ENCODE results near the gene SNX25. TPM values are rescaled to one million over a fixed set of nuclear protein-coding genes. Genes with fewer than 3 reads are reported as not detected.

The SNX25 gene
- total RNA-seq, 4 donors from 2014 or later = 12.4 to 92.4 (median 17.8) TPM

DNA sequence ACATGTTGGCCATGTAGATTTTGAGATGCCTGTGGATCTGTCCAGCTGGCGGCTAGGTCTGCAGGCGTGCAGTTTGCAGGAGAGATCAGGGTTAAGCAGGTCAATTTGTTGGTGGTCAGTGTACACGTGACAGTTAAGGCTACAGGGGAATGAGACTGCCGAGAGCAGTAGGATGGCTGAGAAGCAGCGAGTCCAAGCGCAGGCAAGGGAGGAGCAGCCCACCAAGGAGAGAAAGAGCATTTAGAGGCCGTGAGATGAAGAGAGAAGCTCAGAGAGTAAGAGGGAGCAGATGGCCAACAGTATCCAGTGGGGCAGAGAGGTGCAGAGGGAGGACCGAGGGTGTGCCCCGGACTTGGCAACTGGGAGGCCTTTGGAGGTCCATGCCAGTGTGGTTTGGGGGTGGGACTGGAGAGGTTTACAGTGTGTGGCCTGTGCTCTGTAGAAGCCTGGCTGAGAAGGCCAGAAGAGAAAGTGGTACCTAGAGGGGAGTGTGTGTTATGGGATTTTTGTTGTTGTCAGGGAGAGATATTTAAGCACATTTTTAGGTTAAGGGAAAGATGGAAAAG lies 18.4 kb downstream of the SNX25 start:
- no peak for DNase-seq
- H3K27ac ChIP-seq = no peak overlapping the region
- H3K4me3 ChIP-seq = no peak overlapping the region
- no peaks in the 10 kb centered on the region for H3K36me3 ChIP-seq
- H3K27me3 ChIP-seq = no peaks in the 10 kb centered on the region
- peaks cover 0 to 25% (median 0%) of the 10 kb centered on the region in 4 donors for H3K4me1 ChIP-seq
- TF ChIP-seq POLR2A (IDR thresholded peaks at IDR 0.05) = no peak
- TF ChIP-seq, protein P1, sequence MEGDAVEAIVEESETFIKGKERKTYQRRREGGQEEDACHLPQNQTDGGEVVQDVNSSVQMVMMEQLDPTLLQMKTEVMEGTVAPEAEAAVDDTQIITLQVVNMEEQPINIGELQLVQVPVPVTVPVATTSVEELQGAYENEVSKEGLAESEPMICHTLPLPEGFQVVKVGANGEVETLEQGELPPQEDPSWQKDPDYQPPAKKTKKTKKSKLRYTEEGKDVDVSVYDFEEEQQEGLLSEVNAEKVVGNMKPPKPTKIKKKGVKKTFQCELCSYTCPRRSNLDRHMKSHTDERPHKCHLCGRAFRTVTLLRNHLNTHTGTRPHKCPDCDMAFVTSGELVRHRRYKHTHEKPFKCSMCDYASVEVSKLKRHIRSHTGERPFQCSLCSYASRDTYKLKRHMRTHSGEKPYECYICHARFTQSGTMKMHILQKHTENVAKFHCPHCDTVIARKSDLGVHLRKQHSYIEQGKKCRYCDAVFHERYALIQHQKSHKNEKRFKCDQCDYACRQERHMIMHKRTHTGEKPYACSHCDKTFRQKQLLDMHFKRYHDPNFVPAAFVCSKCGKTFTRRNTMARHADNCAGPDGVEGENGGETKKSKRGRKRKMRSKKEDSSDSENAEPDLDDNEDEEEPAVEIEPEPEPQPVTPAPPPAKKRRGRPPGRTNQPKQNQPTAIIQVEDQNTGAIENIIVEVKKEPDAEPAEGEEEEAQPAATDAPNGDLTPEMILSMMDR (IDR thresholded peaks at IDR 0.05) = no peak
- H3K9me3 ChIP-seq = no peaks in the 10 kb centered on the region

DNA sequence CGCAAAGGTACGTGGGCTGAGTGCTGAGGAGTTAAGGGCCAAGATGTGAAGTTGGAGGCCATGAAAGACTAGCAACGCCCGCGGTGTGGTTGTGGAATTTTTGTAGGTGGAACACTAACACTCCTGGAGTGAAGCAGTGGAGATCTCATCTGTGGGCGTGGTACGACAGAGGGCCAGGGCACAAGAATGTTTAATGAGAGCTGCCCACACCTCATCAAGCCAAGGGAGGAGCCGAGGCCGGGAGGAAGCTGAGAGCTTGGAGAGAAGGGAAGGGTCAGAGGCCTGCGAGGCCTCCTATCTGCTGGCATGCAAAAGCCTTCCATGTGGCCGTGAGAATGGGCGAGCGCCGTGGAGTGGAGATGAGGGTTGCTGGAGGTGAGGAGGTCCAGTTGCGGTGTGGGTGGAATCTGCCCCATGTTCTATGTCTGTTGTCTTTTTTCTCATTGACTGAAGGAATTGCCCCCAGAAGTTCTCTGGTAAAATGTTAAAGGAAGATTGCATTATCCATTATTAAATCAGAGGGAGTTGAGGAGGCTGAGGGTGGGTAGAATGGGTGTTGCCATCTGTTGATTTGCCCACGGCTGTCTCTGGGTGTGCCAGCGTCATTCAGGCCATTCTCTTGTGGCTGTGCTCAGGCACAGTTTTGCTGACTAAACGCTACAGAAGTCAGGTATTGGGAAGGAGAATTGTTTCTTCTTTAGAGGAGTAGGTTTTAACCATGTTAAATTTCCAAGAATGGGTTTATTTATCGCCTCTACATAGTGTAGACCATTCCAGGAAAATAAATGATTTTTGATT lies 19.8 kb downstream of the SNX25 start:
- H3K4me3 ChIP-seq = no peak overlapping the region
- H3K27ac ChIP-seq = no peak overlapping the region
- H3K27me3 ChIP-seq = no peaks in the 10 kb centered on the region
- H3K4me1 ChIP-seq = peaks cover 0 to 28% (median 0%) of the 10 kb centered on the region in 4 donors
- H3K9me3 ChIP-seq = no peaks in the 10 kb centered on the region
- no peaks in the 10 kb centered on the region for H3K36me3 ChIP-seq
- DNase-seq = no peak
- TF ChIP-seq, protein P1 (IDR thresholded peaks at IDR 0.05) = no peak

DNA sequence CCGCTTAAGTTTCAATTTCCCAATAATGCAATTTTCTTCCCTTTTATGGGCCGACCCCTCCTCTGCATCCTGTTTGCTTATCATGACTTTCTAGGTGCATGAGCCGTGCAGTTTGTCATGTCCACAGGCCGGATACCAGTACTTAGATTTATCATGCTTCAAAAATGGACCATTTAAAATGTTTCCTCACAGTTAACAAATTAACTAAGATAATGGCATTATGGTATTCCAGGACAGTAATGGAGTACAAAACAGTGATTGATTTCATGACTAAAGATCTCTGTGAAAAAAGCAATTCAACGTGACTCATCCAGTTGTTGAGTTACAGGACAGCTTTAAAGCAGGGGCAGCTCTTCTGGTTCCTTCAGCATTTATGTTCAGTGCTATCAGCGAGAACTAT lies 23.0 kb downstream of the SNX25 start:
- H3K4me3 ChIP-seq = no peak overlapping the region
- no peaks in the 10 kb centered on the region for H3K36me3 ChIP-seq
- peak overlapping the region in 1 of 4 donors; percentile 14 for H3K27ac ChIP-seq
- no peaks in the 10 kb centered on the region for H3K9me3 ChIP-seq
- DNase-seq = no peak
- TF ChIP-seq, protein P1 (IDR thresholded peaks at IDR 0.05) = no peak
- no peak for TF ChIP-seq POLR2A (IDR thresholded peaks at IDR 0.05)
- H3K4me1 ChIP-seq = peaks cover 0 to 36% (median 2%) of the 10 kb centered on the region in 4 donors
- H3K27me3 ChIP-seq = no peaks in the 10 kb centered on the region

DNA sequence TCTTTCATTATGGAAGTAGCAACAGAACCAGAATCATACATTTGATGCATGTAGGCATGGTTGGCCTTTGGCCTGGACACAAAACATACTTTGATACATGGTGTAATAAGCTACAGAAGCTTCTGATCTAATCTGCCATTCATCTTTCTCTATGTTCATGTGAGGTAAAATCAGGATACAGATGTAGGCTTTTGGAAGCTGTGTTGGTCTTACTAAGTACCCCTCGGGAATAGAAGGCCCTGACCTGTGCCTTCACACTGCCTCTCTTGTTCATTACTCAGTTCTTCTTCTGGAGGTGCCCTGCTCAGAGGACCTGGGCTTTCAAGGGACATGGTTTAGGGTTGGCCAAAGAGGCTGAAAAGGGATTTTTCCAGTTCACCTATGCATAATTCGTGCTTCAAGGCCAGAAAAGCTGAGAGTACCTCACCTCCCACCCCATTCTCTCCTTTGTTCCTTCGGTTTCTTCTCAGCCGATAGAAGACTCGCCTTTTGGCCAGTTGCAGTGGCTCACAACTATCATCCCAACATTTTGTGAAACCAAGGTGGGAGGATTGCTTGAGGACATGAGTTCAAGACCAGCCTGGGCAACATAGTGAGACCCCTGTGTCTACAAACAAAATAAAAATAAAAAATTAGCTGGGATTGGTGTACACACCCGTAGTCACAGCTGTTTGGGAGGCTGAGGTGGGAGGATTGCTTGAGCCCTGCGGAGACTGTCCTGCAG lies 25.9 kb downstream of the SNX25 start:
- peak overlapping the region in 1 of 4 donors; percentile 7 for H3K27ac ChIP-seq
- H3K4me3 ChIP-seq = no peak overlapping the region
- H3K9me3 ChIP-seq = no peaks in the 10 kb centered on the region
- no peaks in the 10 kb centered on the region for H3K27me3 ChIP-seq
- no peaks in the 10 kb centered on the region for H3K36me3 ChIP-seq
- peaks cover 0 to 29% (median 2%) of the 10 kb centered on the region in 4 donors for H3K4me1 ChIP-seq
- TF ChIP-seq, protein P1 (IDR thresholded peaks at IDR 0.05) = no peak
- TF ChIP-seq POLR2A (IDR thresholded peaks at IDR 0.05) = no peak
- no peak for DNase-seq

DNA sequence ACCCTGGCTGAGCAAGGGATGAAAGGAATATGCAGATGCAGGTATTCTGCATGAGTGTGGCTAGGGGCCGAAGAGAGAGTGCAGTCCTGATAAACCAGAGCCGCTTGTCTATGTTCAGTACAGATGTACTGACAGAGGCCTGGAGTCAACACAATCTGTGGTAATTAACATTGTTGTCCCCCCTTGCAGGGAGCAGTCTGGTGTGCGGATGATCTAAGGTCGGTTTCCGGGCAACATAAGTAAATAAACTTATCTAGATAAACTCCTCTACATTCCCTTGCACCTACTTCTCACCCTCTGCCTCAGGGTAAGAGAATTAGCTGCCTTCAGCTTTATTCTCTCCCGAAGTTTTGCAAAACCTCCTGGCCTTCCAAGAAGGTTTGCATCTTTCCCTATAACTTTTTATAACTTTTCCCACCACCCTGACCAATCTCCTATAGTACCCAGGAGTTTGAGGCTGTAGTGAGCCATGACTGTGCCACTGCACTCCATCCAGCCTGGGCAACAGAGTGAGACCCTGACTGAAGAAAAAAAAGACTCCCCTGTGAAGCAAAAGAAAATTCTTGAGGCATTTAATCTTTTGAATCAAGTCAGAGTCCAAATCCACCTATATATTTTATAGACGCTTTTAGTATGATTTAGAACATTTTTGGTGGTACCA lies 26.6 kb downstream of the SNX25 start:
- TF ChIP-seq, protein P1 (IDR thresholded peaks at IDR 0.05) = no peak
- no peak for TF ChIP-seq POLR2A (IDR thresholded peaks at IDR 0.05)
- Histone ChIP-seq H3K27ac (peak overlapping the region in 1 of 4 donors; percentile 7), H3K4me3 (no peak overlapping the region), H3K36me3 (no peaks in the 10 kb centered on the region), H3K9me3 (no peaks in the 10 kb centered on the region), H3K27me3 (no peaks in the 10 kb centered on the region), H3K4me1 (peaks cover 0 to 29% (median 2%) of the 10 kb centered on the region in 4 donors)
- peak in 1 of 3 donors; percentile 62 for DNase-seq

Data from Peyer's patch (tissue), 4 donors.